Measurements from ENCODE around the gene BEAN1. TPM values are rescaled to one million over a fixed set of nuclear protein-coding genes. Genes with fewer than 3 reads are reported as not detected.

Gene BEAN1
- total RNA-seq, 1 experiment from 2014 or later: not detected

- POLR2A ChIA-PET: interaction anchor here (1.0 kb wide), 1 partner anchor 22 kb away, joined by 18 read pairs; no protein-coding TSS in a partner anchor
- Histone ChIP-seq H3K4me1 (ENCODE audit: control insufficient read depth, insufficient read depth, low read length) (no peaks in the 10 kb centered on the region), H3K27ac (ENCODE audit: low read length) (no peak overlapping the region), H3K4me3 (ENCODE audit: low read depth in 2 of 2, low read length in 2 of 2) (no peak overlapping the region), H3K27me3 (ENCODE audit: control insufficient read depth, insufficient read depth, low read length) (no peaks in the 10 kb centered on the region), H3K36me3 (ENCODE audit: control insufficient read depth, insufficient read depth, low read length) (no peaks in the 10 kb centered on the region), H3K9me3 (ENCODE audit: control insufficient read depth, insufficient read depth, low read depth, low read length) (no peaks in the 10 kb centered on the region)
- CTCF ChIA-PET: no interaction called here
- TF ChIP-seq CTCF (IDR thresholded peaks at IDR 0.05): no peak
- TF ChIP-seq SIN3A (IDR thresholded peaks at IDR 0.05; ENCODE audit: borderline replicate concordance, insufficient read depth, low read depth, low read length): no peak
- no peak for TF ChIP-seq POLR2AphosphoS5 (IDR thresholded peaks at IDR 0.05; ENCODE audit: low read depth, low read length)
- TF ChIP-seq REST (IDR thresholded peaks at IDR 0.05; ENCODE audit: insufficient read depth in 1 of 2, low read depth in 2 of 2, low read length in 1 of 2): no peak
- TF ChIP-seq TCF7L2 (IDR thresholded peaks at IDR 0.05; ENCODE audit: low read depth, low read length): no peak
- BruUV-seq (replicated peaks): no TSS peak
- intact Hi-C loops (cut with micrococcal nuclease; ENCODE audit: unreplicated experiment): no loop called here
- in situ Hi-C loops (cut with HindIII; ENCODE audit: low pct_unique_long_range_greater_than_20kb, low sequenced_read_pairs): no loop called here
- no peak for ATAC-seq
- DNase-seq (ENCODE audit: low read depth, low spot score): no peak
Measured at GRCh38 chr16:66437391-66437945, 10.4 kb downstream of the BEAN1 start.

GRCh38 chr16:66438536-66438935 is 11.4 kb downstream of the BEAN1 start:
- Histone ChIP-seq H3K9me3 (ENCODE audit: control insufficient read depth, insufficient read depth, low read depth, low read length) (no peaks in the 10 kb centered on the region), H3K36me3 (ENCODE audit: control insufficient read depth, insufficient read depth, low read length) (no peaks in the 10 kb centered on the region), H3K4me1 (ENCODE audit: control insufficient read depth, insufficient read depth, low read length) (no peaks in the 10 kb centered on the region), H3K27ac (ENCODE audit: low read length) (no peak overlapping the region), H3K4me3 (ENCODE audit: low read depth in 2 of 2, low read length in 2 of 2) (no peak overlapping the region), H3K27me3 (ENCODE audit: control insufficient read depth, insufficient read depth, low read length) (no peaks in the 10 kb centered on the region)
- BruUV-seq (replicated peaks): no TSS peak
- intact Hi-C loops (cut with micrococcal nuclease; ENCODE audit: unreplicated experiment): no loop called here
- in situ Hi-C loops (cut with HindIII; ENCODE audit: low pct_unique_long_range_greater_than_20kb, low sequenced_read_pairs): no loop called here
- POLR2A ChIA-PET: no interaction called here
- ATAC-seq (no peak), DNase-seq (ENCODE audit: low read depth, low spot score) (no peak)
- CTCF ChIA-PET: interaction anchor here (0.7 kb wide), 1 partner anchor 103 kb away, joined by 4 read pairs; no protein-coding TSS in a partner anchor
- TF ChIP-seq SIN3A (IDR thresholded peaks at IDR 0.05; ENCODE audit: borderline replicate concordance, insufficient read depth, low read depth, low read length): no peak
- no peak for TF ChIP-seq REST (IDR thresholded peaks at IDR 0.05; ENCODE audit: insufficient read depth in 1 of 2, low read depth in 2 of 2, low read length in 1 of 2)
- no peak for TF ChIP-seq TCF7L2 (IDR thresholded peaks at IDR 0.05; ENCODE audit: low read depth, low read length)
- no peak for TF ChIP-seq CTCF (IDR thresholded peaks at IDR 0.05)
- no peak for TF ChIP-seq POLR2AphosphoS5 (IDR thresholded peaks at IDR 0.05; ENCODE audit: low read depth, low read length)

Data from Panc1 (cell line).